ENCODE data around the gene ZDHHC18. TPM values are rescaled to one million over a fixed set of nuclear protein-coding genes. Genes with fewer than 3 reads are reported as not detected.

ZDHHC18 gene
- total RNA-seq, 1 donor from 2014 or later, result 24.2 TPM

- TF ChIP-seq CTCF (IDR thresholded peaks at IDR 0.05), result no peak
- no peak for DNase-seq (ENCODE audit: extremely low spot score, unreplicated experiment)
- Mint-ChIP-seq H3K4me3 (ENCODE audit: unreplicated experiment) (no peak overlapping the region), H3K9me3 (ENCODE audit: unreplicated experiment) (no peaks in the 10 kb centered on the region), H3K27me3 (ENCODE audit: unreplicated experiment) (no peaks in the 10 kb centered on the region), H3K4me1 (ENCODE audit: unreplicated experiment) (peaks cover 2% of the 10 kb centered on the region), H3K36me3 (ENCODE audit: unreplicated experiment) (no peaks in the 10 kb centered on the region), H3K27ac (ENCODE audit: unreplicated experiment) (no peak overlapping the region)
Measured at GRCh38 chr1:26814377-26814776, 12.1 kb upstream of the ZDHHC18 start.

- H3K27ac Mint-ChIP-seq (ENCODE audit: unreplicated experiment), result no peak overlapping the region
- no peak for TF ChIP-seq CTCF (IDR thresholded peaks at IDR 0.05)
- DNase-seq (ENCODE audit: extremely low spot score, unreplicated experiment), result no peak
- H3K4me1 Mint-ChIP-seq (ENCODE audit: unreplicated experiment), result peaks cover 2% of the 10 kb centered on the region
- no peaks in the 10 kb centered on the region for H3K27me3 Mint-ChIP-seq (ENCODE audit: unreplicated experiment)
- no peak overlapping the region for H3K4me3 Mint-ChIP-seq (ENCODE audit: unreplicated experiment)
- no peaks in the 10 kb centered on the region for H3K36me3 Mint-ChIP-seq (ENCODE audit: unreplicated experiment)
- H3K9me3 Mint-ChIP-seq (ENCODE audit: unreplicated experiment), result no peaks in the 10 kb centered on the region
Measured at GRCh38 chr1:26814893-26815292, 11.6 kb upstream of the ZDHHC18 start.

- H3K4me1 Mint-ChIP-seq (ENCODE audit: unreplicated experiment), result peaks cover under 1% of the 10 kb centered on the region
- H3K27me3 Mint-ChIP-seq (ENCODE audit: unreplicated experiment), result no peaks in the 10 kb centered on the region
- H3K27ac Mint-ChIP-seq (ENCODE audit: unreplicated experiment), result no peak overlapping the region
- H3K4me3 Mint-ChIP-seq (ENCODE audit: unreplicated experiment), result no peak overlapping the region
- H3K36me3 Mint-ChIP-seq (ENCODE audit: unreplicated experiment), result no peaks in the 10 kb centered on the region
- no peak for TF ChIP-seq CTCF (IDR thresholded peaks at IDR 0.05)
- no peaks in the 10 kb centered on the region for H3K9me3 Mint-ChIP-seq (ENCODE audit: unreplicated experiment)
- DNase-seq (ENCODE audit: extremely low spot score, unreplicated experiment), result no peak
Measured at GRCh38 chr1:26820784-26821269, 5.7 kb upstream of the ZDHHC18 start.

GRCh38 chr1:26822737-26823395, 3.6 kb upstream of the ZDHHC18 start:
- H3K4me3 Mint-ChIP-seq (ENCODE audit: unreplicated experiment), result no peak overlapping the region
- H3K36me3 Mint-ChIP-seq (ENCODE audit: unreplicated experiment), result no peaks in the 10 kb centered on the region
- no peaks in the 10 kb centered on the region for H3K27me3 Mint-ChIP-seq (ENCODE audit: unreplicated experiment)
- H3K4me1 Mint-ChIP-seq (ENCODE audit: unreplicated experiment), result peaks cover 10% of the 10 kb centered on the region
- TF ChIP-seq CTCF (IDR thresholded peaks at IDR 0.05), result no peak
- DNase-seq (ENCODE audit: extremely low spot score, unreplicated experiment), result no peak
- H3K27ac Mint-ChIP-seq (ENCODE audit: unreplicated experiment), result no peak overlapping the region
- no peaks in the 10 kb centered on the region for H3K9me3 Mint-ChIP-seq (ENCODE audit: unreplicated experiment)

- H3K27ac Mint-ChIP-seq (ENCODE audit: unreplicated experiment), result no peak overlapping the region
Measured at GRCh38 chr1:26824731-26825130, 1.8 kb upstream of the ZDHHC18 start.

More at GRCh38 chr1:26824731-26825130, 1.8 kb upstream of the ZDHHC18 start:
- TF ChIP-seq CTCF (IDR thresholded peaks at IDR 0.05), result no peak
- Mint-ChIP-seq H3K36me3 (ENCODE audit: unreplicated experiment) (no peaks in the 10 kb centered on the region), H3K4me3 (ENCODE audit: unreplicated experiment) (no peak overlapping the region), H3K4me1 (ENCODE audit: unreplicated experiment) (peaks cover 26% of the 10 kb centered on the region), H3K27me3 (ENCODE audit: unreplicated experiment) (no peaks in the 10 kb centered on the region), H3K9me3 (ENCODE audit: unreplicated experiment) (no peaks in the 10 kb centered on the region)
- no peak for DNase-seq (ENCODE audit: extremely low spot score, unreplicated experiment)
